Measurements from ENCODE around the gene LRIG1.
A peak's percentile ranks its signal among the peaks of the same experiment; 100 is the strongest.

LRIG1 gene

DNA sequence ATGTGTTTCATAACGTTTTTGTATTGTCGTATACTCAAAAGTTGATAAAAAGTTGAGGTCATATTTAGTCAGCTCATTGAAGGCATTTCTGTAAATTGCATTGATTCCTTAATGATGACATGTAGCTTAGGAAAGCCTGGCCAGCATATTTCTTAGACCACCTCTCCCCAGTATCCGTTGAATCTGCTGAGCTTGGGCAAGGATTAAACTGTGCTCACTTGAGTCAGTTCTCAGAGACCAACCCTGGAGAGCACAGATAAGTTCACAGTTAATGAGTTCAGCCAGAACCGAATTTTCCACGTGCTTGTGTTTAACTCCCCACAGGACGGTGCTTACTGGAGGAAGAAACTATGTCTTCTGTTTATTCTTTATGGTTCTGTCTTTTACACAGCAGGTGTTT is 147.3 kb downstream of the LRIG1 start:
- DNase-seq (ENCODE audit: low read depth, low spot score) = peak; percentile 77
- TF ChIP-seq, protein P1, sequence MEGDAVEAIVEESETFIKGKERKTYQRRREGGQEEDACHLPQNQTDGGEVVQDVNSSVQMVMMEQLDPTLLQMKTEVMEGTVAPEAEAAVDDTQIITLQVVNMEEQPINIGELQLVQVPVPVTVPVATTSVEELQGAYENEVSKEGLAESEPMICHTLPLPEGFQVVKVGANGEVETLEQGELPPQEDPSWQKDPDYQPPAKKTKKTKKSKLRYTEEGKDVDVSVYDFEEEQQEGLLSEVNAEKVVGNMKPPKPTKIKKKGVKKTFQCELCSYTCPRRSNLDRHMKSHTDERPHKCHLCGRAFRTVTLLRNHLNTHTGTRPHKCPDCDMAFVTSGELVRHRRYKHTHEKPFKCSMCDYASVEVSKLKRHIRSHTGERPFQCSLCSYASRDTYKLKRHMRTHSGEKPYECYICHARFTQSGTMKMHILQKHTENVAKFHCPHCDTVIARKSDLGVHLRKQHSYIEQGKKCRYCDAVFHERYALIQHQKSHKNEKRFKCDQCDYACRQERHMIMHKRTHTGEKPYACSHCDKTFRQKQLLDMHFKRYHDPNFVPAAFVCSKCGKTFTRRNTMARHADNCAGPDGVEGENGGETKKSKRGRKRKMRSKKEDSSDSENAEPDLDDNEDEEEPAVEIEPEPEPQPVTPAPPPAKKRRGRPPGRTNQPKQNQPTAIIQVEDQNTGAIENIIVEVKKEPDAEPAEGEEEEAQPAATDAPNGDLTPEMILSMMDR (IDR thresholded peaks at IDR 0.05; ENCODE audit: low read depth, low read length) = no peak
- in situ Hi-C loops (cut with HindIII; ENCODE audit: low sequenced_read_pairs) = no loop called here
- H3K4me3 ChIP-seq (ENCODE audit: low read depth, low read length) = no peak overlapping the region

DNA sequence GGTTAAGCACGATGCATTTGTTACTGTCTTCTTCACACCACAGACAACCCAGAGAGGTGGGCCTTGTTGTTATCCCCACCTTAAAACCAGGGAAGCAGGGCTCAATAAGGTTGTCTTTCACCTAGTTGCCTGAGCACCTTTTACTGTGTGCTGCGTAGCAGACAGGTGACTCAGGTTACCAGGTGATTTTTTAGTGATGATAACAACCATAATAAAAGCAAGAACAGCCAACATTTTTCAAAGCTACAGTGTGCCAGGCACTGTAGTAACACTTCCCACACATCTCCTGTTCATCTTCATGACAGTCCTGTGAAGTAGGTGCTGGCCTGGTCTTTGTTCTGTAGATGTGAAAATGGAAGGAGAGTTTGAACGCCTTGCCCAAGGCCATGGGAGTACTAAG is 147.8 kb downstream of the LRIG1 start:
- DNase-seq (ENCODE audit: low read depth, low spot score) = no peak
- TF ChIP-seq, protein P1 (IDR thresholded peaks at IDR 0.05; ENCODE audit: low read depth, low read length) = no peak
- in situ Hi-C loops (cut with HindIII; ENCODE audit: low sequenced_read_pairs) = no loop called here
- H3K4me3 ChIP-seq (ENCODE audit: low read depth, low read length) = no peak overlapping the region

DNA sequence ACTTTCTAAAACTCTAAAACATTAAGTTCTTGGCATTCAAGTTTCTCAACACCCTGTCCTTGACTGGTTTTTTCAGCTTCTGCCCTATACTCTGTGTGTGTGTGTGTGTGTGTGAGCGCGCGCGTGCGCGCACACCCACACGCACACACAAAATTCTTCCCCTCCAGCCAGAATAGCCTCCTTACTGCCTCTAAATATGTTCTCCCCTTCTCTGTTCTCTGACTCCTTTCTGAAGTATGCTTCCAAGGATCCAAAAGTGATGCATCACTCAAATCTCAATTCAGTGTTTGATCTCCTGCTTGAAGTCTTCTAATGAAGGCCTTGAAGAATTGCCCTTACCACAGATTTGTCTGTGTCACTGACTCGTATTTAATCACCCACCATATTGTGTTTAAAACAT is 150.2 kb downstream of the LRIG1 start:
- TF ChIP-seq, protein P1 (IDR thresholded peaks at IDR 0.05; ENCODE audit: low read depth, low read length) = no peak
- in situ Hi-C loops (cut with HindIII; ENCODE audit: low sequenced_read_pairs) = no loop called here
- DNase-seq (ENCODE audit: low read depth, low spot score) = no peak

DNA sequence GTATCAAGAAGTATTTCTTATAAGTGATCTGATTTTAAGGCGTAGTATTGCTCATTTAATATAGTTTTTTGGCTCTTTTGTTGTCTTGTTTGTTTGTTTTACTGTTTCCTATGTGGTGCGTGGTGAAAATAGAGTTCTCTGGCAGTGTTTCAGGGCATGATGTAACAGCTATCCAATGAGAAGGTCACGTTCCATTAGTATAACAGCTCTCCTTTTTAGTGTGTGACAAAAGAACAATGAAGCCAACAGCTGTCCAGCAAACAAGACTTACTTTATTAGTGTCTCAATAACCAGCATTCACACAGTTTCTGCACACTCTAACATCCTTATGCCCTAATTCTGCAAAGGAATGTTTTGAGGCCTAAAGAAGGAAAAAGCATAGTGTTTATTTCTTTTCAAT is 152.1 kb downstream of the LRIG1 start:
- no peak for DNase-seq (ENCODE audit: low read depth, low spot score)
- TF ChIP-seq, protein P1 (IDR thresholded peaks at IDR 0.05; ENCODE audit: low read depth, low read length) = no peak
- no peak overlapping the region for H3K4me3 ChIP-seq (ENCODE audit: low read depth, low read length)
- in situ Hi-C loops (cut with HindIII; ENCODE audit: low sequenced_read_pairs) = no loop called here

More for the DNA sequence above, 150.2 kb downstream of the LRIG1 start:
- H3K4me3 ChIP-seq (ENCODE audit: low read depth, low read length) = no peak overlapping the region

DNA sequence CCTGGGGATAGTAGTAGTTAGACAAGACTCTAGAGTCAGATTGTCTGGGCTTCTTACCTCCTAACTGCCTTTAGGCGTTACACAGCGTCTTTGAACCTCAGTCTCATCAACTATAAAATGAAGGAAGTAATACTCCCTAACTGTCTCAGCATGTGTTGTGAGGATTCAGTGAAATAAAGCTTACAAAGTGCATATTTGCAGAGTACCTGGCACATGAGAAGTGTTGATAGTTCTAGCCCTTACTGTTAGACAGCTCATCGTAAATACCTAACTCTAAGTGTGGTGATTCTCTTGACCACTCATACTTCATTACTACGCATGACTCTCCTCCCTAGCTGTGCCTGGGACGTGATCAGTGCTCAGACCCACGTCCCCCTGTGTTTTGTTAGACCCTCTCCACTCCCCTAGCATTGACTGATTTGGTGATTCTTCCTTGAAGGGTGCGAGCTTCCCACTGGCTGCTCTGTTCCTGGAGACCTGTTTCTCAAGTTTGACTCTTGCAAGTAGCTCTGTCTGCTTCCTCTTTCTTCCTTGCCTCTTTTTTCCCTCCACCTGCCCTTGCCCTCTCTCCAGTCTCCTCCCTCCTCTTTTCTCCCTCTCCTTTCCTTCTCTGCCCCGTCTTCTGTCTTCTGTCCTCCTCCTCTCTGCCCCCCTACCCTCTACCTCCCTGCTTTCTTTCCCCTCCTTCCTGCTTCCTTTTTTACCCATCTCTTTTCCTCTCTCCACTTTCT is 155.8 kb downstream of the LRIG1 start:
- TF ChIP-seq, protein P1 (IDR thresholded peaks at IDR 0.05; ENCODE audit: low read depth, low read length) = no peak
- H3K4me3 ChIP-seq (ENCODE audit: low read depth, low read length) = no peak overlapping the region
- in situ Hi-C loops (cut with HindIII; ENCODE audit: low sequenced_read_pairs) = no loop called here
- DNase-seq (ENCODE audit: low read depth, low spot score) = no peak

DNA sequence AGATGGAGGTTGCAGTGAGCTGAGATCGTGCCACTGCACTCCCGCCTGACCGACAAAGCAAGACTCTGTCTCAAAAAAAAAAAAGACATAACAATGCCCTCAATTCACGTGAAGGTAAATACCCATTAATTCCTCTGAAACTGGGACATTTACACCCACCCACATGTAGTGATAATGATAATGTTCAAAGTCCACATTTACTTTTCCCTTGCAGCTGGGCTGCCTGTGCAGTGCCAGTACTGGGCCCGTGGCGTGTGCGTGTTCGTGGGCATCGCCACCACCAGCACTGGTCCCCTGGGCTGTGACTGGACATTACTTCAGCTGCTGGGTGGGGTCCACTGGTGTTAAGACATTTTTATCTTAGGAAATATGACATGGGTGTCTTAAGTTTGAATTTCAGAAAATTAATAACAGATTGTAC is 156.4 kb downstream of the LRIG1 start:
- no peak overlapping the region for H3K4me3 ChIP-seq (ENCODE audit: low read depth, low read length)
- TF ChIP-seq, protein P1 (IDR thresholded peaks at IDR 0.05; ENCODE audit: low read depth, low read length) = no peak
- no peak for DNase-seq (ENCODE audit: low read depth, low spot score)
- in situ Hi-C loops (cut with HindIII; ENCODE audit: low sequenced_read_pairs) = no loop called here

All from astrocyte of the spinal cord (primary cell).